ENCODE measurements around the gene HLCS.

HLCS gene

DNA sequence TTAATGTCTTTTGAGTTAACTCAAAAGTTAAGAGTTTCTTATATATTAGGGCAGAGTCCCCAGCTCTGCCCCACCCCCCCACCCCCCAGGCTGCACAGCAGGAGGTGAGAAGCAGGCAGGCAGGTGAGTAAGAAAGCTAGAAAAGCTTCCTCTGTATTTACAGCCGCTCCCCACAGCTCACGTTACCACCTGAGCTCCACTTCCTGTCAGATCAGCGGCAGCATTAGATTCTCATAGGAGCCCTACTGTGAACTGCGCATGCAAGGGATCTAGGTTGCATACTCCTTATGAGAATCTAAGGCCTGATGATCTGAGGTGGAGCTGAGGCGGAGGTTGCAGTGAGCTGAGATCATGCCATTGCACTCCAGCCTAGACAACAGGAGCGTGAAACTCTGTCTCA, 185.6 kb downstream of the HLCS start:
- Histone ChIP-seq H3K36me3 (no peaks in the 10 kb centered on the region), H3K4me3 (ENCODE audit: low read depth in 1 of 2, low read length in 1 of 2) (no peak overlapping the region), H3K4me1 (ENCODE audit: control insufficient read depth in 1 of 2, insufficient read depth in 1 of 2, low read depth in 1 of 2, low read length in 1 of 2) (no peaks in the 10 kb centered on the region), H3K27me3 (no peaks in the 10 kb centered on the region), H3K9me3 (no peaks in the 10 kb centered on the region), H3K27ac (no peak overlapping the region)
- TF ChIP-seq, protein P1, sequence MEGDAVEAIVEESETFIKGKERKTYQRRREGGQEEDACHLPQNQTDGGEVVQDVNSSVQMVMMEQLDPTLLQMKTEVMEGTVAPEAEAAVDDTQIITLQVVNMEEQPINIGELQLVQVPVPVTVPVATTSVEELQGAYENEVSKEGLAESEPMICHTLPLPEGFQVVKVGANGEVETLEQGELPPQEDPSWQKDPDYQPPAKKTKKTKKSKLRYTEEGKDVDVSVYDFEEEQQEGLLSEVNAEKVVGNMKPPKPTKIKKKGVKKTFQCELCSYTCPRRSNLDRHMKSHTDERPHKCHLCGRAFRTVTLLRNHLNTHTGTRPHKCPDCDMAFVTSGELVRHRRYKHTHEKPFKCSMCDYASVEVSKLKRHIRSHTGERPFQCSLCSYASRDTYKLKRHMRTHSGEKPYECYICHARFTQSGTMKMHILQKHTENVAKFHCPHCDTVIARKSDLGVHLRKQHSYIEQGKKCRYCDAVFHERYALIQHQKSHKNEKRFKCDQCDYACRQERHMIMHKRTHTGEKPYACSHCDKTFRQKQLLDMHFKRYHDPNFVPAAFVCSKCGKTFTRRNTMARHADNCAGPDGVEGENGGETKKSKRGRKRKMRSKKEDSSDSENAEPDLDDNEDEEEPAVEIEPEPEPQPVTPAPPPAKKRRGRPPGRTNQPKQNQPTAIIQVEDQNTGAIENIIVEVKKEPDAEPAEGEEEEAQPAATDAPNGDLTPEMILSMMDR (IDR thresholded peaks at IDR 0.05), result no peak

DNA sequence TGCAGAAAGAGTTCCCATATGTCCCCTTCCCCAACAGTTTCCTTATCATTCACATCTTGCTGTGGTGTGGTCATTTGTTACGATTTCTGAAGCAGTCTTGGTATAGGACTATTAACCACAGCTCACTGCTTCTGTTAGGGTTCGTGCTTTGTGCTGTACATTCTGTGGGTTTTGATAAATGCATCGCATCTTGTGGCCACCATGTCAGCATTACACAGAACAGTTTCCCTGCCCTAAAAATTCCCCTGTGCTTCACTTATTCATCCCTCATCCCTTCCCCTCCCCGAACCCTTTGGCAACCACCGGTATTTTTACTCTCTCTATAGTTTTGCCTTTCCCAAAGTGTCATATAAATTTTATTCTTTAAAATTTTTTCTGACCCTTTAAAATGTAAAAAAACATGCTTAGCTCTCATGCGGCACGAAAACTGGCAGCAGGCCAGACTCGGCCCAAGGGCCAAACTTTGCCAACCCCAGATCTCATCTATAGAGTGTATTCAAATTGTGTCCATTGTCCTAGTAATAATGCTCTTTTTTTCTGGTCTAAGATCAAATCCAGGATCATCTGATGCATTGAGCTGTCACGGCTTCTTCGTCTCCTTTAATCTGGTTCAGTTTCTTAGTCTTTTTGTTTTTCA, 189.4 kb downstream of the HLCS start:
- TF ChIP-seq, protein P1 (IDR thresholded peaks at IDR 0.05), result no peak
- no peaks in the 10 kb centered on the region for H3K9me3 ChIP-seq
- no peak overlapping the region for H3K4me3 ChIP-seq (ENCODE audit: low read depth in 1 of 2, low read length in 1 of 2)
- no peaks in the 10 kb centered on the region for H3K27me3 ChIP-seq
- no peaks in the 10 kb centered on the region for H3K4me1 ChIP-seq (ENCODE audit: control insufficient read depth in 1 of 2, insufficient read depth in 1 of 2, low read depth in 1 of 2, low read length in 1 of 2)
- no peaks in the 10 kb centered on the region for H3K36me3 ChIP-seq
- H3K27ac ChIP-seq, result no peak overlapping the region

DNA sequence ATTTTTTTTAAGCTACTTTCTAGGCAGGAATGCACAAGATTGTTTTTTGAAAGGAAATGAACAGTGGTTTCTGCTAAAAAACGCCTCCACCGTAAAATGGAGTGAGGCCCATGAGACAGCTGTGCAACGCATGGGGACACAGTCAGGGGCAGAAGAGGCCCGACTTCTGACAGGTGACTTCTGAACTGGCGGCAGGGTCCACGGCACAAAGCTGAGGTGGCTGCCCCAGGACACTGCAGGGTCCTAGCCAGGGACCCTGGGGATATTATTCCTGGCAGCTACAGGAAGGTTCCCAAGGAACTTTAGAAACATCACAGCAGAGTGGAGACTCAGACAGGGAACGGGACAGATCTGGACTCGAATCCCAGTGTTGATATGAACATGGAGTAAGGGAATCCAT, 192.5 kb downstream of the HLCS start:
- TF ChIP-seq, protein P1 (IDR thresholded peaks at IDR 0.05), result no peak
- H3K4me1 ChIP-seq (ENCODE audit: control insufficient read depth in 1 of 2, insufficient read depth in 1 of 2, low read depth in 1 of 2, low read length in 1 of 2), result no peaks in the 10 kb centered on the region
- no peaks in the 10 kb centered on the region for H3K36me3 ChIP-seq
- H3K27ac ChIP-seq, result no peak overlapping the region
- H3K4me3 ChIP-seq (ENCODE audit: low read depth in 1 of 2, low read length in 1 of 2), result no peak overlapping the region
- no peaks in the 10 kb centered on the region for H3K9me3 ChIP-seq
- H3K27me3 ChIP-seq, result peaks cover 5% of the 10 kb centered on the region

DNA sequence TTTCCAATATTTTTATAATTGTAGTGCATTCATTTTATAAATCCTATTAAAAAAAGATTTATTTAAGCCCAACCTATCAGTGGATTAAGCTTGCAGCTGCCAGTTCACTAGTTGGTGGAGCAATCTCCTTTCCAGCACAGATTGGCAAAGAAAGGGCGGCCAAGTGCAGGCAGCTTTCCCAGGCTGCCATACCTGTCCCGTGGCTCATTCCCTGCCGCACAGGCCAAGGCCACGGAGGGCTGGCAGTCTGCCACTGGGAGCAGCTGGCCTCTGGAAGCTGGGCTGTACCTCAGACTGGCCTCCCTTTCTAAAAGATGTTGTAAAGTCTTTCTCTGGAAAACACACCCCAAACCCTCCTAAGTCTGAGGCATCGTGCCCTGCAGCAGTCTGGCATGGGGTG, 193.4 kb downstream of the HLCS start:
- no peak overlapping the region for H3K27ac ChIP-seq
- H3K9me3 ChIP-seq, result no peaks in the 10 kb centered on the region
- H3K4me1 ChIP-seq (ENCODE audit: control insufficient read depth in 1 of 2, insufficient read depth in 1 of 2, low read depth in 1 of 2, low read length in 1 of 2), result no peaks in the 10 kb centered on the region
- H3K36me3 ChIP-seq, result no peaks in the 10 kb centered on the region
- no peak overlapping the region for H3K4me3 ChIP-seq (ENCODE audit: low read depth in 1 of 2, low read length in 1 of 2)
- H3K27me3 ChIP-seq, result peaks cover 12% of the 10 kb centered on the region
- TF ChIP-seq, protein P1 (IDR thresholded peaks at IDR 0.05), result no peak

DNA sequence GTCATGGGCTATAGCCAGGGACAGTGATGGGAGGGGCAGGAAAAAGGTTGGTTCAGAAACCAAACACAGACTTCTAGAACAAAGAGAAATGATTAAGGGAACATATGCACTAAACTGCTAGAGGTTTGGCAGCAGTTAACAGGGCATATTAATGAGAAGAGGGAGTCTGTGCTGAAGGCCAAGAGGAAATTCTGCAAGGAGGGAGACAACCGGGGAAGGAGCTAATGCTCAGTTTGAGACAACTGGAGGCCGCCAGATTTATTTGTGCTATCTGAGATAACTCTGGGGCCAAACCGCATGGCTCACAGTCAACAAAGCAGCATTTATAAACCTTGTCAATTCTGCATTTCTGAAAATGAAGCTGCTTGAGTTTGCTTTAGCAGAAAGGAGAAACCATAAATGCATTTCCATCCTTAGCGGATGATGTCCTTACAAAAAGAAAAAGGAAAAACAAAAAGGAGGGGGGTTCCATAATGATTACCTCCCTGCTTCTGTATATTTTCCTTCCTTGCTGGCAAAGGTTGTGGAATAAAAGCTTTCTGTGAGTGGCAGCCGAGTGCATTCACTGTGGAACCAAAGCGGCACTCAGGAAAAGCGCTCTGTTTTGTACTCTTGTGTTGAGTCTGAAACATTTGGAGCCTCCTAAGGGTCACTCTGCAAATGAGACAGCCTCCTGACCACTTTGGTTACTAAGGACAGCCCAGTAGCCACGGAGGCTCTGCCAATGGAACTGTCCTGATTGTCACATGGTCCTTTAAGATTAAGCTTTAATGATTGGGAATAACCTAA, 197.2 kb downstream of the HLCS start:
- Histone ChIP-seq H3K36me3 (no peaks in the 10 kb centered on the region), H3K4me3 (ENCODE audit: low read depth in 1 of 2, low read length in 1 of 2) (no peak overlapping the region)

More for the DNA sequence above, 197.2 kb downstream of the HLCS start:
- TF ChIP-seq, protein P1 (IDR thresholded peaks at IDR 0.05), result no peak
- Histone ChIP-seq H3K4me1 (ENCODE audit: control insufficient read depth in 1 of 2, insufficient read depth in 1 of 2, low read depth in 1 of 2, low read length in 1 of 2) (no peaks in the 10 kb centered on the region), H3K9me3 (no peaks in the 10 kb centered on the region), H3K27me3 (peaks cover 12% of the 10 kb centered on the region), H3K27ac (no peak overlapping the region)
